ENCODE data around the gene ANTXR2. TPM values are rescaled to one million over a fixed set of nuclear protein-coding genes. Genes with fewer than 3 reads are reported as not detected.

ANTXR2 gene
- total RNA-seq, 2 experiments from 2014 or later, result not detected

- Histone ChIP-seq H3K9me3 (ENCODE audit: low read length) (no peaks in the 10 kb centered on the region), H2AFZ (ENCODE audit: low read length) (no peak overlapping the region), H3K4me1 (ENCODE audit: insufficient read depth, low read length, poor library complexity, severe bottlenecking) (no peaks in the 10 kb centered on the region), H3K36me3 (ENCODE audit: insufficient read depth, low read length) (no peaks in the 10 kb centered on the region), H3K27ac (ENCODE audit: low read depth, low read length, poor library complexity, severe bottlenecking) (no peak overlapping the region), H3K9me2 (ENCODE audit: insufficient read depth, low read length) (no peaks in the 10 kb centered on the region), H4K20me1 (ENCODE audit: insufficient read depth, low read length) (no peaks in the 10 kb centered on the region), H3K4me2 (ENCODE audit: low read length) (no peak overlapping the region), H3K79me2 (ENCODE audit: insufficient read depth, low read depth, low read length) (no peaks in the 10 kb centered on the region), H3K4me3 (ENCODE audit: low read depth, low read length, poor library complexity, severe bottlenecking) (no peak overlapping the region)
- TF ChIP-seq CTCF (conservative IDR thresholded peaks at IDR 0.05; ENCODE audit: low read length) (no peak), EZH2phosphoT487 (IDR thresholded peaks at IDR 0.05; ENCODE audit: borderline replicate concordance, low read depth, low read length) (no peak)
- CTCF ChIA-PET (ENCODE audit: unreplicated experiment), result no interaction called here
- intact Hi-C loops (cut with micrococcal nuclease; ENCODE audit: unreplicated experiment), result no loop called here
- POLR2A ChIA-PET, result no interaction called here
- no TSS peak for BruUV-seq (replicated peaks)
- no peak for DNase-seq (ENCODE audit: low spot score)
These were observed 89.6 kb downstream of the ANTXR2 start for GRCh38 chr4:79983431-79983830.

- no TSS peak for BruUV-seq (replicated peaks)
- ChIA-PET POLR2A (no interaction called here), CTCF (ENCODE audit: unreplicated experiment) (no interaction called here)
- Histone ChIP-seq H3K27ac (ENCODE audit: low read depth, low read length, poor library complexity, severe bottlenecking) (no peak overlapping the region), H3K4me3 (ENCODE audit: low read depth, low read length, poor library complexity, severe bottlenecking) (no peak overlapping the region), H3K9me3 (ENCODE audit: low read length) (no peaks in the 10 kb centered on the region), H3K4me2 (ENCODE audit: low read length) (no peak overlapping the region), H3K4me1 (ENCODE audit: insufficient read depth, low read length, poor library complexity, severe bottlenecking) (no peaks in the 10 kb centered on the region), H3K36me3 (ENCODE audit: insufficient read depth, low read length) (no peaks in the 10 kb centered on the region), H3K9me2 (ENCODE audit: insufficient read depth, low read length) (no peaks in the 10 kb centered on the region), H2AFZ (ENCODE audit: low read length) (no peak overlapping the region), H4K20me1 (ENCODE audit: insufficient read depth, low read length) (no peaks in the 10 kb centered on the region), H3K79me2 (ENCODE audit: insufficient read depth, low read depth, low read length) (no peaks in the 10 kb centered on the region)
- TF ChIP-seq EZH2phosphoT487 (IDR thresholded peaks at IDR 0.05; ENCODE audit: borderline replicate concordance, low read depth, low read length) (no peak), CTCF (conservative IDR thresholded peaks at IDR 0.05; ENCODE audit: low read length) (no peak)
- intact Hi-C loops (cut with micrococcal nuclease; ENCODE audit: unreplicated experiment), result no loop called here
- no peak for DNase-seq (ENCODE audit: low spot score)
These were observed 90.3 kb downstream of the ANTXR2 start for GRCh38 chr4:79982601-79983322.

GRCh38 chr4:79980448-79980847 lies 92.6 kb downstream of the ANTXR2 start:
- Histone ChIP-seq H3K36me3 (ENCODE audit: insufficient read depth, low read length) (no peaks in the 10 kb centered on the region), H4K20me1 (ENCODE audit: insufficient read depth, low read length) (no peaks in the 10 kb centered on the region), H3K9me2 (ENCODE audit: insufficient read depth, low read length) (no peaks in the 10 kb centered on the region), H3K4me1 (ENCODE audit: insufficient read depth, low read length, poor library complexity, severe bottlenecking) (no peaks in the 10 kb centered on the region), H2AFZ (ENCODE audit: low read length) (no peak overlapping the region), H3K4me2 (ENCODE audit: low read length) (no peak overlapping the region), H3K27ac (ENCODE audit: low read depth, low read length, poor library complexity, severe bottlenecking) (no peak overlapping the region), H3K4me3 (ENCODE audit: low read depth, low read length, poor library complexity, severe bottlenecking) (no peak overlapping the region), H3K79me2 (ENCODE audit: insufficient read depth, low read depth, low read length) (no peaks in the 10 kb centered on the region), H3K9me3 (ENCODE audit: low read length) (no peaks in the 10 kb centered on the region)
- CTCF ChIA-PET (ENCODE audit: unreplicated experiment), result no interaction called here
- BruUV-seq (replicated peaks), result no TSS peak
- POLR2A ChIA-PET, result interaction anchor here (0.6 kb wide), 1 partner anchor 20 kb away, joined by 3 read pairs; no protein-coding TSS in a partner anchor
- TF ChIP-seq CTCF (conservative IDR thresholded peaks at IDR 0.05; ENCODE audit: low read length) (no peak), EZH2phosphoT487 (IDR thresholded peaks at IDR 0.05; ENCODE audit: borderline replicate concordance, low read depth, low read length) (no peak)
- intact Hi-C loops (cut with micrococcal nuclease; ENCODE audit: unreplicated experiment), result no loop called here
- no peak for DNase-seq (ENCODE audit: low spot score)
